Activated naive CD8-positive, alpha-beta T cell treated with anti-CD3 and anti-CD28 coated beads, Interleukin-2, amount 50 U/mL, for 24 hours (primary cell): ENCODE measurements around the gene AGRN.
"Not testable (repeated sequence)": the region's sequence is repeated elsewhere in the genome, so short reads cannot be mapped to it uniquely, and the experiment has no call there.

ENCODE experiments used
- ATAC-seq: fragments of 150-1000 bp; cut with Tn5 transposase; one replicate; pipeline ENCODE4 v1.10.0; 2021
- DNase-seq: peaks from one replicate; pipeline ENCODE4 v3.0.0; 2021
- H3K27ac Mint-ChIP-seq: one replicate; pipeline ENCODE4 v1.8.0; 2021; ENCODE audit warnings: mild to moderate bottlenecking, mixed read lengths
- H3K27me3 Mint-ChIP-seq: one replicate; pipeline ENCODE4 v1.8.0; 2021; ENCODE audit warnings: mixed read lengths
- H3K36me3 Mint-ChIP-seq: one replicate; pipeline ENCODE4 v1.8.0; 2021; ENCODE audit warnings: low read depth, mixed read lengths
- H3K4me1 Mint-ChIP-seq: one replicate; pipeline ENCODE4 v1.8.0; 2021; ENCODE audit warnings: mixed read lengths
- H3K4me3 Mint-ChIP-seq: one replicate; pipeline ENCODE4 v1.8.0; 2021; ENCODE audit warnings: mild to moderate bottlenecking, moderate library complexity, mixed read lengths
- H3K9me3 Mint-ChIP-seq: one replicate; pipeline ENCODE4 v1.8.0; 2021; ENCODE audit warnings: mixed read lengths

AGRN gene

DNA sequence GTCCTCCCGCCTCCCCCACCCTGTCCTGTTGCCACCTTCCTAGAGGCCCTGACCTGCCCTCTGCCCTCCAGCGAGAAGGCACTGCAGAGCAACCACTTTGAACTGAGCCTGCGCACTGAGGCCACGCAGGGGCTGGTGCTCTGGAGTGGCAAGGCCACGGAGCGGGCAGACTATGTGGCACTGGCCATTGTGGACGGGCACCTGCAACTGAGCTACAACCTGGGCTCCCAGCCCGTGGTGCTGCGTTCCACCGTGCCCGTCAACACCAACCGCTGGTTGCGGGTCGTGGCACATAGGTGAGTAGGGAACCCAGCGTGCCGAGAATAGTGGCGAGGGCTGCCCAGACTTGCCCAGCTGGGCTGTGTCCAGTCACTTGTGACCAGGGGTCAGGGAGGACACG lies 33.8 kb downstream of the AGRN start:
- no peak overlapping the region for H3K4me3 Mint-ChIP-seq
- H3K4me1 Mint-ChIP-seq, result peaks cover 4% of the 10 kb centered on the region
- no peak for DNase-seq
- H3K9me3 Mint-ChIP-seq, result no peaks in the 10 kb centered on the region
- peaks cover 3% of the 10 kb centered on the region for H3K36me3 Mint-ChIP-seq
- no peak overlapping the region for H3K27ac Mint-ChIP-seq
- ATAC-seq, result no peak
- peaks cover 15% of the 10 kb centered on the region for H3K27me3 Mint-ChIP-seq

DNA sequence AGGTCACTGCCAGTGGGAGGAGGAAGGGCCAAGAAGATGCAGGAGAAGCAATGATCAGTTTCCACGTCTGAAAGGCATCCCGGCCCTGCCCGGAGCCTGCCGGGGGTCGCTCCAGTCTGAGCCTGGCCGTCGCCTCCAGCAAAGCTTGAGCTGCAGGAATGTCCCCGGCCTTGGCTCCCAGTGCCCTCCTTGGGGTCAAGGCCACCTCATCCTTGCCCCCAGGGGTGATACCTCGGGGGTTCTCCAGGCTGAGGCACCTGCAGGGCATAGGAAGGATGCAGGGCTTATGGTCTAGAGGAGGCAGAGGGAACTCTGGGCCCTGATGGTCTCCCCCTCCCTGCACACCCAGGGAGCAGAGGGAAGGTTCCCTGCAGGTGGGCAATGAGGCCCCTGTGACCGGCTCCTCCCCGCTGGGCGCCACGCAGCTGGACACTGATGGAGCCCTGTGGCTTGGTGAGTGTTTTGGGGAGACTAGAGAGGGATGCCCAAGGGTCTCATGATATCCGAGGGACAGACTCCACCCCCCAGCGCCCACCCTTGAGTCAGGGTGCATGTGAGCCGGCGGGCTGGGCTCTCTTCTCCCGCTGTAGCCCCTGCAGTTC lies 34.3 kb downstream of the AGRN start:
- H3K27ac Mint-ChIP-seq, result no peak overlapping the region
- no peak overlapping the region for H3K4me3 Mint-ChIP-seq
- peaks cover 7% of the 10 kb centered on the region for H3K4me1 Mint-ChIP-seq
- H3K36me3 Mint-ChIP-seq, result peaks cover 3% of the 10 kb centered on the region
- DNase-seq (no peak), ATAC-seq (no peak)
- peaks cover 18% of the 10 kb centered on the region for H3K27me3 Mint-ChIP-seq
- H3K9me3 Mint-ChIP-seq, result no peaks in the 10 kb centered on the region

DNA sequence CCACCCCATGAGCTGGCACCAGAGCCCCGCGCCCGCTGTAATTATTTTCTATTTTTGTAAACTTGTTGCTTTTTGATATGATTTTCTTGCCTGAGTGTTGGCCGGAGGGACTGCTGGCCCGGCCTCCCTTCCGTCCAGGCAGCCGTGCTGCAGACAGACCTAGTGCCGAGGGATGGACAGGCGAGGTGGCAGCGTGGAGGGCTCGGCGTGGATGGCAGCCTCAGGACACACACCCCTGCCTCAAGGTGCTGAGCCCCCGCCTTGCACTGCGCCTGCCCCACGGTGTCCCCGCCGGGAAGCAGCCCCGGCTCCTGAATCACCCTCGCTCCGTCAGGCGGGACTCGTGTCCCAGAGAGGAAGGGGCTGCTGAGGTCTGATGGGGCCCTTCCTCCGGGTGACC lies 35.1 kb downstream of the AGRN start:
- no peaks in the 10 kb centered on the region for H3K9me3 Mint-ChIP-seq
- H3K4me3 Mint-ChIP-seq, result no peak overlapping the region
- peaks cover 3% of the 10 kb centered on the region for H3K36me3 Mint-ChIP-seq
- ATAC-seq (no peak), DNase-seq (no peak)
- peaks cover 9% of the 10 kb centered on the region for H3K4me1 Mint-ChIP-seq
- H3K27ac Mint-ChIP-seq, result no peak overlapping the region
- H3K27me3 Mint-ChIP-seq, result peaks cover 18% of the 10 kb centered on the region

DNA sequence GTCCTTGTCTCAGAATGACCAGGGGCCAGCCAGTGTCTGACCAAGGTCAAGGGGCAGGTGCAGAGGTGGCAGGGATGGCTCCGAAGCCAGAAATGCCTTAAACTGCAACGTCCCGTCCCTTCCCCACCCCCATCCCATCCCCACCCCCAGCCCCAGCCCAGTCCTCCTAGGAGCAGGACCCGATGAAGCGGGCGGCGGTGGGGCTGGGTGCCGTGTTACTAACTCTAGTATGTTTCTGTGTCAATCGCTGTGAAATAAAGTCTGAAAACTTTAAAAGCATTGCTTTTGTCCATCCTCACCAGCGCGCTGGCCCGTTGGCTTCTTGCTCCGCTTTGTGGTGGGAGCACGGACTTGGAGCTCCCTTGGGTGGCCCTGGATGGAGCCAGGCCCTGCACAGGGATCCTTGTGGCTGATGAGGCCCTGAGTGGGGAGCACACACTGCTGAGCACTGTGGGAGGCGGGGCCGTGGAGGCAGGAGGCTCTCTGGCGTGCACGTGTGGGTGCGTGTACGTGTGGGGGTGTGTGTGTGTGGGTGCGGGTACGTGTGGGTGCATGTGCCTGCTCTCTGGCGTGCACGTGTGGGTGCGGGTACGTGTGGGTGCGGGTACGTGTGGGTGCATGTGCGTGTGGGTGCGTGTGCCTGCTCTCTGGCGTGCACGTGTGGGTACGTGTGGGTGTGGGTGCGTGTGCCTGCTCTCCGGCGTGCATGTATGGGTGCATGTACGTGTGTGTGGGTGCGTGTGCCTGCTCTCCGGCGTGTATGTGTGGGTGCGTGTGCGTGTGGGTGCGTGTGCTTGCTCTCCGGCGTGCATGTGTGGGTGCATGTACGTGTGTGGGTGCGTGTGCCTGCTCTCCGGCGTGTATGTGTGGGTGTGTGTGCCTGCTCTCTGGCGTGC lies 36.2 kb downstream of the AGRN start:
- ATAC-seq, result no peak
- Mint-ChIP-seq H3K27me3 (peaks cover 22% of the 10 kb centered on the region), H3K9me3 (no peaks in the 10 kb centered on the region), H3K27ac (no peak overlapping the region), H3K36me3 (peaks cover 9% of the 10 kb centered on the region), H3K4me1 (peaks cover 17% of the 10 kb centered on the region), H3K4me3 (no peak overlapping the region)
- DNase-seq, result no peak

DNA sequence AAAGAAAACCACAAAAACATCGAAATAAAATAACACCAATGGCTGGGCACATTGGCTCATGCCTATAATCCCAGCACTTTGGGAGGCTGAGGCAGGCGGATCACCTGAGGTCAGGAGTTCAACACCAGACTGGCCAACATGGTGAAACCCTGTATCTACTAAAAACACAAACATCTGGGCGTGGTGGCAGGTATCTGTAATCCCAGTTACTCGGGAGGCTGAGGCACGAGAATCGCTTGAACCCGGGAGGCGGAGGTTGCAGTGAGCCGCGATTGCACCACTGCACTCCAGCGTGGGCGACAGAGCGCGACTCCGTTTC lies 37.8 kb downstream of the AGRN start:
- DNase-seq, H3K27ac Mint-ChIP-seq, H3K9me3 Mint-ChIP-seq, H3K36me3 Mint-ChIP-seq, ATAC-seq, H3K4me3 Mint-ChIP-seq: not testable (repeated sequence)
- Mint-ChIP-seq H3K27me3 (peaks cover 22% of the 10 kb centered on the region), H3K4me1 (peaks cover 24% of the 10 kb centered on the region)

DNA sequence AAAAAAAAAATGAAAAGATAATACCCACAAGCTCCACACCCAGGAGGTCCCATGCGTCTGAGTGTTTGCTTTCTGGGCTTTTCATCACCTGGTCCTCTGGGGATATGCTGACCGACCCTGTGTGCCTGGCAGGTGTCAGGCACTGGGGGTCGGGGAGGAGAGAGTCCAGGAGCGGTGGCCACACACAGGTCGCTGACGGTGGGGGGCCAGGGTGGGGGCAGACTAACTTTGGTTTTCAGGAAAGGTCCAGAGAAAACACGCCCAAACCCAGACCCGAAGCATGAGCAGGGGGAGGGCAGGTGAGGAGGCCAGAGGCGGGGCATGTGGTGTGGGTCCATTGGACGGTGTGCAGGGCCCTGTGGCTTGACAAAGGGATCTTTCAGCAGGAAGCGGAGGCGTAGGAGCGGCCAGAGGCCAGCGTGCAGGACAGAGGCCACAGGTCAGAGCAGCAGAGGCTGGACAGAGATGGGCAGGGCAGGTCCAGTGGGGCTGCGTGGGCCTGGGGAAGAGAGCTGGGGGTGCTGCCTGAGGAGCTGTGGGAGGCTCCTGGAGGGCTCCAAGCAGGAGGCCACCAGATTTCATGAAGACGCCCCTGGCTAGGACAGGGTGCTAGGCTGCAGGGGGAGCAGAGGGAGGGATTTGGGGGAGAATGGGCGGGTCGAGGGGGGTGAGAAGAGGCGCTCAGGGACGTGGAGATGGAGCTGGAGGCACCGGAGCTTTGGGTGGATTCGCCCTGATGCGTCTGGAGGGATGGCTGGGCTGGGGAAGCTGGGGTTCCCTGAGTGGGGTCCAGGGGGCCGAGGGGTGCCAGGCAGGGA lies 38.4 kb downstream of the AGRN start:
- Mint-ChIP-seq H3K27me3 (peaks cover 22% of the 10 kb centered on the region), H3K4me1 (peaks cover 29% of the 10 kb centered on the region), H3K4me3 (peak overlapping the region; percentile 78), H3K36me3 (peaks cover 6% of the 10 kb centered on the region), H3K27ac (no peak overlapping the region), H3K9me3 (no peaks in the 10 kb centered on the region)
- ATAC-seq (no peak), DNase-seq (no peak)

DNA sequence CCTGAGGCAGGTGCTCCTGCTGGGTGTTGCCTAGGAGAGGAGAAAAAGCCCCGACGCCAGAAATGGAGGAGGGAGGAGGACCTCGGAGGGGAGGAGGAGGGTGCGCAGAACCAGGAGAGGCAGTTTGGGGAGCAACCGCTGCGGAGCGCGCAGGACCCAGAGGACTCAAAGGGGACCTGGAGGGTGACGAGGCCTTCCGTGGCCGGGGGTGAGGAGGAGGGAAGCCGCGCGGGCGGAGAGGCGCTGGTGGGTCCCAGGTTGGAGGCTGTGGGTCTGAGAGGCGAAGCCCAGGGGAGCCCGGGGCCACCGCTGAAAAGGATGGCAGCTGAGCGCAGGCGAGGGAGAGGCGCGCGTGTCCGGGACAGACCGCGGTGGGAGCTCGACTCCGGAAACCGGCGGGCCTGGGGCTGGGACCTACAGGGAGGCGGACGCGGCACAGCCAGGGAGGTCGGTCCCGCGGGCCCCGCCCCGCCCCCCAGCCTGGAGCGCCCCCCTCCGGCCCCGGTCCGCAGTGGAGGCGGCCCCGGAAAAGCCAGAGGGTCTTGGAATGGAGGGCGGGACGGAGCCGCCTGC lies 39.1 kb downstream of the AGRN start:
- peak; percentile 22 for ATAC-seq
- H3K27ac Mint-ChIP-seq, result no peak overlapping the region
- H3K36me3 Mint-ChIP-seq, result peaks cover 6% of the 10 kb centered on the region
- no peaks in the 10 kb centered on the region for H3K9me3 Mint-ChIP-seq
- H3K4me3 Mint-ChIP-seq, result peak overlapping the region; percentile 78
- DNase-seq, result peak; percentile 57
- peaks cover 22% of the 10 kb centered on the region for H3K27me3 Mint-ChIP-seq
- H3K4me1 Mint-ChIP-seq, result peaks cover 32% of the 10 kb centered on the region

DNA sequence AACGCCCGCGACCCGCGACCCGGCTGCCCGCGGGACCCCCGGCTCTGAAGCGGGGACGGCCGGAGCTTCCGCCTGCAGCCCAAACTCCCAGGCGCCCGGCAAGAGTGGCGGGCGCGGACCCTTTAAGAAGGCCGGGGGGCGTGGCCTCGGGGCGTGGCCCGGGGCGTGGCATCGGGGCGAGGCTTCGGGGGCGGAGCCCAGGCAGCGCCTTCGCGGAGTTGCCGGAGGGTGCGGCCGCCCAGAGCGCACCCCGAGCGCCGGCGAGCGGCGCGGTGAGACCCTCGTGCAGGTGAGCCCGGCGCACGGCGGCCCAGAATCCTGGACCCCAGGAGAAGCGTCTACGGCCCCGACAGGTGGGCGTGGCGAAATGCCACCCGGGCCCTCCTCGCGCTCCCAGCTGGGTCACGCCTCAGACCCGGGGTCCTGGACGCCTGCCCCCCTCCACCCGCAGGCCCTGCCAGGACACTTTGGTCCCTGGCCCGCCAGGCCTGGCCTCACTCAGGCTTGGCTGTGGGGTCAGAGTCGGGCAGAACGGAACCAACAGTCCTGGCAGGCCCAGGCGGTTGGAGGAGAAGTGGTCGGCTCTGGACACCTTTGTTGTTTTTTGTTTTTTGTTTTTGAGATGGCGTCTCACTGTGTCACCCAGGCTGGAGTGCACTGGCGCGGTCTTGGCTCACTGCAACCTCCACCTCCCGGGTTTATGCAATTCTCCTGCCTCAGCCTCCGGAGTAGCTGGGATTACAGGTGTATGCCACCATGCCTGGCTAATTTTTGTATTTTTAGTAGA lies 39.8 kb downstream of the AGRN start:
- H3K27ac Mint-ChIP-seq, result no peak overlapping the region
- peaks cover 22% of the 10 kb centered on the region for H3K27me3 Mint-ChIP-seq
- no peaks in the 10 kb centered on the region for H3K9me3 Mint-ChIP-seq
- H3K4me3 Mint-ChIP-seq, result peak overlapping the region; percentile 81
- peak; percentile 96 for DNase-seq
- peaks cover 6% of the 10 kb centered on the region for H3K36me3 Mint-ChIP-seq
- peak; percentile 53 for ATAC-seq
- H3K4me1 Mint-ChIP-seq, result peaks cover 37% of the 10 kb centered on the region

DNA sequence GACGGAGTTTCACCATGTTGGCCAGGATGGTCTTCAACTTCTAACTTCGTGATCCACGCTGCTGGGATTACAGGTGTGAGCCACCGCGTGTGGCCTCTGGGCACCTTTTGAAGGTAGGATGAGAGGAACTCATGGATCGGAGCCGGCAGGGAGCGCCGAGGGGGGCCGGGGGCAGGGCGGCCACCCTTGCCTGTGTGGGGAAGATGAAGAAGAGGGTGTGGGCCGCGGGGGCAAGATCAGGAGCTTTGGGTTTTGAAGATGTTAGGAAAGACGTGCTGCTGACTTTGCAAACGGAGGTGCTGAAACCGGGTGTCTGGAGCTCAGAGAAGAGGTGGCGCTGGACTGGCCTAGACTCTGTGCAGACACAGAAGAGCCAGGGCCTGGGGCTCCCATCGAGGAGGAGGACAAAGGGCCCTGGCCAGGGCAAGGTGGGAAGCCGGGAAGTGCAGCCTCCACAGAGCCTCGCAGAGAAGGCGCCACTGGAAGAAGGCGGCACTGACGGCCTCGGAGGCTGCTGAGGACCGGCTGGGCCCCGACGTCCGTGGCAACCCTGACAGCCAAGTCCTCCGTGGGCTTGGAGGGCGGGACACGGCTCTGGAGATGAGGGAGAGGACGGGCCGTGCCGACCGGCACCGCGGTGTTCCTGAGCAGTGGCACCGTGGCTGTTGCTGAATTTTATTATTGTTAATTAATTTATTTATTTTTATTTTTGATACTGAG lies 40.5 kb downstream of the AGRN start:
- Mint-ChIP-seq H3K36me3 (peaks cover 6% of the 10 kb centered on the region), H3K4me3 (peak overlapping the region; percentile 81), H3K27me3 (peaks cover 22% of the 10 kb centered on the region), H3K27ac (no peak overlapping the region), H3K9me3 (no peaks in the 10 kb centered on the region), H3K4me1 (peaks cover 40% of the 10 kb centered on the region)
- DNase-seq, result no peak
- ATAC-seq, result no peak

DNA sequence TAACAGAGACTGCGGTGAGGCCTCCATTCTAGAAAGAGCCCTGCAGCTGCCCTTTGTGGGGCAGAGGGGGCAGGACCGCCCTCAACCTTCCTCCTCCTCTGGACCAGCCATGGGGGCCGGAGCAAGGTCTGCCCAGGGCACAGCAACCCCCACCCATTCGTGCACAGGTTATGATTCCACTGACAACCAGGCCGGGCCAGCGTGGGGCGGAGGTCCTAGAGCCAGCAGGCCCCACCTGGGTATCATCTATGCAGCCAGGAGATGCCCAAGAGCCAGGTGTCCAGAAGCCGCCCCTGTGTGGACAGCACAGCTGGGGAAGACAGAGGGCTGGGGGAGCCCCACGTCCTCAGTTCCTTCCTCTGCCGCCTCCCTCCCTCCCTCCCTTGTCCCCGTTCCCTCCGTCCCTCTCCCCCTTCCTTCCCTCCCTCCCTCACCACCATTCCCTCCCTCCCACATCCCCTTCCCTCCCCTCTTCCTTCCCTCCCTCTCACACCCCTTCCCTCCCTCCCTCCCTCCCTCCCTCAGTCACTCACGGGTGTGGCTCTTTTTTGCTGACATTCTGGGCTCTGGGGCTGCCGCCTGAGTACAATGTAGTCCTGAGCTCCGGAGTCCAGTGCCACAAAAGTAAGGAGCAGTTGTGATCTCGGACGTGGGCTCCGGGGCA lies 41.9 kb downstream of the AGRN start:
- no peak for ATAC-seq
- peaks cover 22% of the 10 kb centered on the region for H3K27me3 Mint-ChIP-seq
- peaks cover 6% of the 10 kb centered on the region for H3K36me3 Mint-ChIP-seq
- H3K9me3 Mint-ChIP-seq, result no peaks in the 10 kb centered on the region
- no peak for DNase-seq
- H3K4me3 Mint-ChIP-seq, result peak overlapping the region; percentile 77
- no peak overlapping the region for H3K27ac Mint-ChIP-seq
- peaks cover 45% of the 10 kb centered on the region for H3K4me1 Mint-ChIP-seq

DNA sequence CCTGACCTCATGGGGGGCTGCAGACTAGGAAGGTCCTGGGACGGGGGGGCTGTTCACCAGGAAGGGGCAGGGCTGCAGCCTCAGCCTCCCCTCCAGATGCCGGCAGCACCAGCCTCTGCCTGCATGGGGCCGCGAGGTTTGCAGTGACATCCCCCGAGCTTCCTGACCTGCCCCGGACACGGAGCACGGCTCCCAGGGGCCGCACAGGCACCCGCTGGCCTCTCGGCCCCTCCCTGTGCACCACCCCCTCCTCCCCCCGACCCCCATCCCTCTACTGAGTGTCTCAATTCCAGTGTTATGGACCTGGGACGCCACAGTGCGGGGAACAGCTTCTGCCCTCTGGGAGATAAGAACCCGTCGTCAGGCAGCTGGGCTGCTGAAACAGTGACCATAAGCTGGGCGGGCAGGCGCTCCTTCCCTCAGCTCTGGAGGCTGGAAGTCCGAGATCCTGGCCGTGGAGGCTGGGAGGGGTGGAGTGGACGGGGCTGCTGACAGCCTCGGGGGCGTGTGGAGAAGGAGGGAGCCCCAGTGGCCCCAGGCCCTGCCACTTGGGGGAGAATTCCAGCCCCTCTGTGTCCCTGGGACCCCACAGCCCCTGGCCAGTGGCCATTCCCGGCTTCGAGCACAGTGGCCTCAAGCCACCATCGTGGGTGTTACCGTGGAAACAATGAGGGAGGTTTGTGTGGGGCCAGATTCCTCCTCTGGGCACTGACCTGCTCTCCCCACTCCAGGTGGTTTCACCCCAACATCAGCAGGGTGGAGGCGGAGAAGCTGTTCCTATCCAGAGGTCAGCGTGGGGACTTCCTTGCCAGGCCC lies 42.6 kb downstream of the AGRN start:
- no peaks in the 10 kb centered on the region for H3K9me3 Mint-ChIP-seq
- peaks cover 45% of the 10 kb centered on the region for H3K4me1 Mint-ChIP-seq
- peaks cover 18% of the 10 kb centered on the region for H3K27me3 Mint-ChIP-seq
- ATAC-seq (no peak), DNase-seq (no peak)
- H3K36me3 Mint-ChIP-seq, result peaks cover 6% of the 10 kb centered on the region
- peak overlapping the region; percentile 76 for H3K27ac Mint-ChIP-seq
- H3K4me3 Mint-ChIP-seq, result peak overlapping the region; percentile 77

DNA sequence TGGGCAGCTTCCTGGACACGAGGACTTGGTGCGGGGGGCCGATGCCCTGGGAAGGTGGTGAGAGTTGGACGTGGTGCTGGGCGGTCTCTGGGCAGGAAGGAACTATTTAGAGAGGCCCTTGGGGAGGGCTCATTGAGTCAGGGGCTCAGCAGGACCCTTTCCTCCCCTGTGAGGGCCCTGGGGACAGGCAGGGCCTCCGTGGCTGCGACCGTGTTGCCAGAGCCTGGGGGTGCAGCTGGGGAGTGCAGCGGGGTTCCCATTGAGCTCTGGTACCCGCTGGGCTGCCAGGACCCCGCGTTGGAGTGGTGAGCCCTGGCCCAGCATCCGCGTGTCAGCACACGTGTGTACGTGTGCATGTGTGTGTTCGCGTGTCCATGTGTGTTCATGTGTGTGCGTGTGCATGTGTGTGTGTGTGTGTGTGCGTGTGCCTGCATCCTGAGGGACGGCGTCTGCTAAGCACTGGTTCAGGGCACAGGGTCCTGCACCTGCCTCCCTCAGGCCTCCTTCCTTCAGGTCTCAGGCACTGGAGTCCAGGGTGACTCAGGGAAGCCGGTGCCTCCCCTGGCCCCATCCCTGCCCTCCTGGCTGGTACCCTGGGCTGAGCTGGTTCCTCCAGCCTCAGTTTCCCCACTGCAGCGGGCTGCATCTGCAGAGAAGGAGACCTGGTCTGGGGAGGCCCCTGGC lies 43.5 kb downstream of the AGRN start:
- peak; percentile 1 for ATAC-seq
- peaks cover 43% of the 10 kb centered on the region for H3K4me1 Mint-ChIP-seq
- H3K4me3 Mint-ChIP-seq, result peak overlapping the region; percentile 77
- peak overlapping the region; percentile 76 for H3K27ac Mint-ChIP-seq
- peaks cover 10% of the 10 kb centered on the region for H3K27me3 Mint-ChIP-seq
- no peak for DNase-seq
- H3K9me3 Mint-ChIP-seq, result no peaks in the 10 kb centered on the region
- H3K36me3 Mint-ChIP-seq, result peaks cover 6% of the 10 kb centered on the region
